Liver (tissue), 9 donors: ENCODE measurements around the gene SMPD3. TPM values are rescaled to one million over a fixed set of nuclear protein-coding genes. Genes with fewer than 3 reads are reported as not detected.

Source experiments
- DNase-seq: peaks from one replicate; pipeline ENCODE4 v3.0.0-alpha.2; 2017; ENCODE audit warnings: low spot score
- H3K27ac ChIP-seq, 2 donors: one replicate each; pipeline ENCODE4 v1.7.0; 2013; ENCODE audit warnings: inconsistent platforms in 2 of 2, low read length in 2 of 2, control low read depth in 1 of 2, low read depth in 1 of 2, mild to moderate bottlenecking in 1 of 2
- H3K27me3 ChIP-seq, 4 donors: one replicate each; pipeline versions ENCODE4 v1.6.1 to v1.7.0; 2013; ENCODE audit warnings: low read length in 3 of 4, inconsistent platforms in 1 of 4, mild to moderate bottlenecking in 1 of 4, moderate library complexity in 1 of 4; ENCODE audit not compliant: control insufficient read depth in 4 of 4, insufficient read depth in 4 of 4
- H3K36me3 ChIP-seq, 4 donors: one replicate each; pipeline versions ENCODE4 v1.6.1 to v1.7.0; 2013; ENCODE audit warnings: low read length in 3 of 4, mild to moderate bottlenecking in 3 of 4, low read depth in 1 of 4, moderate library complexity in 1 of 4; ENCODE audit not compliant: control insufficient read depth in 4 of 4, insufficient read depth in 3 of 4
- H3K4me1 ChIP-seq, 4 donors: one replicate each; pipeline versions ENCODE4 v1.6.1 to v1.7.0; 2013; ENCODE audit warnings: low read length in 3 of 4, mild to moderate bottlenecking in 3 of 4, moderate library complexity in 1 of 4; ENCODE audit not compliant: control insufficient read depth in 4 of 4, insufficient read depth in 4 of 4
- H3K4me3 ChIP-seq, 3 donors: one replicate each; pipeline versions ENCODE4 v1.6.1 to v1.7.0; 2013; ENCODE audit warnings: low read length in 3 of 3, control low read depth in 1 of 3, low read depth in 1 of 3, mild to moderate bottlenecking in 1 of 3
- H3K9ac ChIP-seq, 2 donors: one replicate each; pipeline ENCODE4 v1.7.0; 2013; ENCODE audit warnings: low read length in 2 of 2, mild to moderate bottlenecking in 2 of 2, moderate library complexity in 2 of 2, control low read depth in 1 of 2, low read depth in 1 of 2
- H3K9me3 ChIP-seq, 4 donors: one replicate each; pipeline versions ENCODE4 v1.6.1 to v1.7.0; 2013; ENCODE audit warnings: low read length in 3 of 4; ENCODE audit not compliant: control insufficient read depth in 4 of 4
- EGR1 ChIP-seq, 2 donors: IDR thresholded peaks; 2 replicates each; pipeline ENCODE4 v1.6.1; 2016 to 2018; ENCODE audit warnings: antibody characterized with exemption in 2 of 2, low read depth in 2 of 2
- FOXA2 ChIP-seq: IDR thresholded peaks from 2 replicates; pipeline ENCODE4 v1.6.1; 2016; ENCODE audit warnings: antibody characterized with exemption
- GABPA ChIP-seq, 2 donors: IDR thresholded peaks in 1 of 2; conservative IDR thresholded peaks in 1 of 2; 2 replicates each; pipeline ENCODE4 v1.6.1; 2016; ENCODE audit warnings: antibody characterized with exemption in 2 of 2, mild to moderate bottlenecking in 1 of 2, moderate library complexity in 1 of 2
- HNF4A ChIP-seq, 2 donors: conservative IDR thresholded peaks; 2 replicates each; pipeline ENCODE4 v1.6.1; 2016; ENCODE audit warnings: antibody characterized with exemption in 2 of 2, mild to moderate bottlenecking in 2 of 2
- HNF4G ChIP-seq: IDR thresholded peaks from 2 replicates; pipeline ENCODE4 v1.6.1; 2016; ENCODE audit warnings: antibody characterized with exemption
- JUND ChIP-seq, 2 donors: IDR thresholded peaks; 2 replicates each; pipeline ENCODE4 v1.6.1; 2016; ENCODE audit warnings: antibody characterized with exemption in 2 of 2
- NR2F2 ChIP-seq: IDR thresholded peaks from 2 replicates; pipeline ENCODE4 v1.6.1; 2016; ENCODE audit warnings: antibody characterized with exemption
- RAD21 ChIP-seq, 2 donors: IDR thresholded peaks; 2 replicates each; pipeline ENCODE4 v1.6.1; 2016; ENCODE audit warnings: antibody characterized with exemption in 2 of 2, mild to moderate bottlenecking in 2 of 2
- RXRA ChIP-seq, 2 donors: IDR thresholded peaks; 2 replicates each; pipeline ENCODE4 v1.6.1; 2017 to 2018; ENCODE audit warnings: antibody characterized with exemption in 2 of 2, mild to moderate bottlenecking in 1 of 2
- SP1 ChIP-seq: IDR thresholded peaks from 2 replicates; pipeline ENCODE4 v1.6.1; 2018; ENCODE audit warnings: antibody characterized with exemption, mild to moderate bottlenecking
- TAF1 ChIP-seq: conservative IDR thresholded peaks from 2 replicates; pipeline ENCODE4 v1.6.1; 2016; ENCODE audit warnings: antibody characterized with exemption, mild to moderate bottlenecking
- YY1 ChIP-seq: IDR thresholded peaks from 2 replicates; pipeline ENCODE4 v1.6.1; 2016; ENCODE audit warnings: antibody characterized with exemption, mild to moderate bottlenecking
- WGBS: extraction: QIAGEN DNeasy Blood & Tissue Kit; methylation state at CpG from one replicate; pipeline ENCODE4 v1.1.7; 2013; 5-methylcytosine and 5-hydroxymethylcytosine counted together
- polyA plus RNA-seq, 2 donors: library from polyadenylated mRNA; stranded (reverse) in 1 of 2; unstranded in 1 of 2; fragments of 200-250 nt in 1 of 2; fragments of >200 nt in 1 of 2; fragmentation: Nextera tagmentation in 1 of 2; extraction: Ambion mirVana in 1 of 2; gene quantifications; one replicate each; pipeline versions ENCODE4 v1.2.1 to v1.2.3, GENCODE V29; 2013 to 2015
- total RNA-seq, 2 donors: library from RNA; depleted of rRNA; stranded (reverse); fragments of >200 nt; gene quantifications; one replicate each; pipeline ENCODE4 v1.2.3, GENCODE V29; 2014
- TF ChIP-seq, protein P1 (sequence below): IDR thresholded peaks from 2 replicates; pipeline ENCODE4 v1.6.1; 2016; ENCODE audit warnings: antibody characterized with exemption, mild to moderate bottlenecking
- TF ChIP-seq, protein P2 (sequence below): IDR thresholded peaks from 2 replicates; pipeline ENCODE4 v1.6.1; 2016; ENCODE audit warnings: antibody characterized with exemption
- TF ChIP-seq, protein P3 (sequence below): IDR thresholded peaks from 2 replicates; pipeline ENCODE4 v1.6.1; 2016; ENCODE audit warnings: antibody characterized with exemption
- TF ChIP-seq, protein P4 (sequence below): fragments of 150-350 bp; IDR thresholded peaks from 2 replicates; pipeline ENCODE4 v1.5.1; 2017; ENCODE audit warnings: improper control_type of control experiment, low read depth, low read length; ENCODE audit not compliant: missing input control
- TF ChIP-seq, protein P5 (sequence below): IDR thresholded peaks from 2 replicates; pipeline ENCODE4 v1.6.1; 2016; ENCODE audit warnings: antibody characterized with exemption
- donor health status: healthy.
- donor health status: healthy.
- donor health status: healthy.
- donor health status: healthy.
- donor health status: healthy.

Gene SMPD3
- total and polyA plus RNA-seq, 4 donors: 0.33 to 10.6 (median 2.7) TPM

DNA sequence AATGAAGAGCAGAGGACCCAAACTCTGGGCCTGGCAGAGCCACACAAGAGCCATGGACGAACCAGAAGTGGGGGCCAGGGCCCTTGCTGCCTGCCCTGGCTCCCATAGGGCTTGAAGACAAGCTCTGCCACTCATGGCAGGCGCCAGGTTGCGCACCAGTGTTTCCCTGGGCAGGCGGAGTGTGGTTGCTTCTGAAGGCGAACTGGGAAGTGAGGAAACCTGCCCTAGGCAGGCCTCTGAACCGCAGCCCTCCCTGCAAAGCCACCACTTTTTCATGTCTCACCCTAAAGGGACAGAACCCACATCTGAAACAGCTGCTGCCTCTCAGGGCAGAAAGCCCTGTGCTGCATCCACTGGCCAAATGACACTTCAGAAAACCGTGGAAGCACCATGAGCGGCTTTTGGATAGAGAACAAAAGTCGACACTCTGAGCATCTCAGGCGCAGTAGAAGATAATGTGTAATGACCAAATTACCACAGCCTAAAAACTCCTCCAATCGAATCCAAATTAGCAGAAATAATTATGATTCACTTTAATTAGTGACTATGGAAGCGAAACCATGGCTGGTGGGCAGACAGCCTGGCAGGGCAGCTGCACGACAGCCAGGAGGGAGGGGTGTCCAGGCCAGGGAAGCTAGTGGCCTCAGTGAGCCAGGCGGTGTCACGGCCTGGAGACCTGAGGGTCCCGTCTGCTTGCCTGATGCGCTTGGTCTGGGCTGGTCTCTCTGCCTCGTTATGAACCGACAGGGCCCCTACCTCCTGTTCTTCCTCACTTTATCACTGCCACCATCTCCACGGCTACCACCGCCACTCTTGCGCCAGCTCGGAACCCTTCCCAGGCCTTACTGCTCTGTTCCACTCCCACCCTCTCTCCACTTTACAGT, 78.4 kb downstream of the SMPD3 start (continued):
- TF ChIP-seq, protein P1, sequence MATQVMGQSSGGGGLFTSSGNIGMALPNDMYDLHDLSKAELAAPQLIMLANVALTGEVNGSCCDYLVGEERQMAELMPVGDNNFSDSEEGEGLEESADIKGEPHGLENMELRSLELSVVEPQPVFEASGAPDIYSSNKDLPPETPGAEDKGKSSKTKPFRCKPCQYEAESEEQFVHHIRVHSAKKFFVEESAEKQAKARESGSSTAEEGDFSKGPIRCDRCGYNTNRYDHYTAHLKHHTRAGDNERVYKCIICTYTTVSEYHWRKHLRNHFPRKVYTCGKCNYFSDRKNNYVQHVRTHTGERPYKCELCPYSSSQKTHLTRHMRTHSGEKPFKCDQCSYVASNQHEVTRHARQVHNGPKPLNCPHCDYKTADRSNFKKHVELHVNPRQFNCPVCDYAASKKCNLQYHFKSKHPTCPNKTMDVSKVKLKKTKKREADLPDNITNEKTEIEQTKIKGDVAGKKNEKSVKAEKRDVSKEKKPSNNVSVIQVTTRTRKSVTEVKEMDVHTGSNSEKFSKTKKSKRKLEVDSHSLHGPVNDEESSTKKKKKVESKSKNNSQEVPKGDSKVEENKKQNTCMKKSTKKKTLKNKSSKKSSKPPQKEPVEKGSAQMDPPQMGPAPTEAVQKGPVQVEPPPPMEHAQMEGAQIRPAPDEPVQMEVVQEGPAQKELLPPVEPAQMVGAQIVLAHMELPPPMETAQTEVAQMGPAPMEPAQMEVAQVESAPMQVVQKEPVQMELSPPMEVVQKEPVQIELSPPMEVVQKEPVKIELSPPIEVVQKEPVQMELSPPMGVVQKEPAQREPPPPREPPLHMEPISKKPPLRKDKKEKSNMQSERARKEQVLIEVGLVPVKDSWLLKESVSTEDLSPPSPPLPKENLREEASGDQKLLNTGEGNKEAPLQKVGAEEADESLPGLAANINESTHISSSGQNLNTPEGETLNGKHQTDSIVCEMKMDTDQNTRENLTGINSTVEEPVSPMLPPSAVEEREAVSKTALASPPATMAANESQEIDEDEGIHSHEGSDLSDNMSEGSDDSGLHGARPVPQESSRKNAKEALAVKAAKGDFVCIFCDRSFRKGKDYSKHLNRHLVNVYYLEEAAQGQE: no peak
- TF ChIP-seq RAD21 (IDR thresholded peaks at IDR 0.05) (no peak), EGR1 (IDR thresholded peaks at IDR 0.05; ENCODE audit: low read depth in 2 of 2) (no peak), SP1 (no peak), FOXA2 (no peak), TAF1 (no peak), RXRA (IDR thresholded peaks at IDR 0.05) (no peak)
- TF ChIP-seq, protein P2, sequence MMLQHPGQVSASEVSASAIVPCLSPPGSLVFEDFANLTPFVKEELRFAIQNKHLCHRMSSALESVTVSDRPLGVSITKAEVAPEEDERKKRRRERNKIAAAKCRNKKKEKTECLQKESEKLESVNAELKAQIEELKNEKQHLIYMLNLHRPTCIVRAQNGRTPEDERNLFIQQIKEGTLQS: no peak

DNA sequence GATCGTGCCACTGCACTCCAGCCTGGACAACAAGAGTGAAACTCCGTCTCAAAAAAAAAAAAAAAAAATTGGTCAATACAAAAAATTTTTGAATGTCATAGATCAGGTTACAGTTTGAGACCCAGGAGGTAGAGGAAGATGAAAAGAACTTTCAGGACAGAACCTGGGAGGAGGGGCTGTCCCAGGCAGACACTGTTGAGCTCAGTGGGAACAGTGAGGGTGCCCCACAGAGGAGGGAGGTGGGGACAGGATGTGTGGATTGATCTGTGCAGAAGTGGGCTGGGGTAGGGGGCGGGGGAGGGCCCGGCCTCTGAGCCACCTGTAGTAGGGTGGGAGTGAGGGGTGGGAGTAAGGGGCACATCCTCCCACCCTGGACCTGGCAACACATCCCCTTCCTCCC, 79.1 kb downstream of the SMPD3 start:
- no peaks in the 10 kb centered on the region for H3K9me3 ChIP-seq
- no peak overlapping the region for H3K9ac ChIP-seq
- 89% methylated on average over 4 of the region's 4 CpGs for WGBS
- TF ChIP-seq RAD21 (IDR thresholded peaks at IDR 0.05) (no peak), FOXA2 (no peak), EGR1 (IDR thresholded peaks at IDR 0.05; ENCODE audit: low read depth in 2 of 2) (no peak), SP1 (no peak), GABPA (IDR thresholded peaks at IDR 0.05 in 1 of 2, conservative IDR thresholded peaks at IDR 0.05 in 1 of 2) (no peak), NR2F2 (no peak)
- TF ChIP-seq, protein P3, sequence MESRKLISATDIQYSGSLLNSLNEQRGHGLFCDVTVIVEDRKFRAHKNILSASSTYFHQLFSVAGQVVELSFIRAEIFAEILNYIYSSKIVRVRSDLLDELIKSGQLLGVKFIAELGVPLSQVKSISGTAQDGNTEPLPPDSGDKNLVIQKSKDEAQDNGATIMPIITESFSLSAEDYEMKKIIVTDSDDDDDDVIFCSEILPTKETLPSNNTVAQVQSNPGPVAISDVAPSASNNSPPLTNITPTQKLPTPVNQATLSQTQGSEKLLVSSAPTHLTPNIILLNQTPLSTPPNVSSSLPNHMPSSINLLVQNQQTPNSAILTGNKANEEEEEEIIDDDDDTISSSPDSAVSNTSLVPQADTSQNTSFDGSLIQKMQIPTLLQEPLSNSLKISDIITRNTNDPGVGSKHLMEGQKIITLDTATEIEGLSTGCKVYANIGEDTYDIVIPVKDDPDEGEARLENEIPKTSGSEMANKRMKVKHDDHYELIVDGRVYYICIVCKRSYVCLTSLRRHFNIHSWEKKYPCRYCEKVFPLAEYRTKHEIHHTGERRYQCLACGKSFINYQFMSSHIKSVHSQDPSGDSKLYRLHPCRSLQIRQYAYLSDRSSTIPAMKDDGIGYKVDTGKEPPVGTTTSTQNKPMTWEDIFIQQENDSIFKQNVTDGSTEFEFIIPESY: no peak
- H3K4me1 ChIP-seq: peaks cover 0 to 6% (median 4%) of the 10 kb centered on the region in 4 donors
- no peaks in the 10 kb centered on the region for H3K36me3 ChIP-seq
- no peak overlapping the region for H3K27ac ChIP-seq
- no peaks in the 10 kb centered on the region for H3K27me3 ChIP-seq
- no peak overlapping the region for H3K4me3 ChIP-seq
- DNase-seq: no peak

DNA sequence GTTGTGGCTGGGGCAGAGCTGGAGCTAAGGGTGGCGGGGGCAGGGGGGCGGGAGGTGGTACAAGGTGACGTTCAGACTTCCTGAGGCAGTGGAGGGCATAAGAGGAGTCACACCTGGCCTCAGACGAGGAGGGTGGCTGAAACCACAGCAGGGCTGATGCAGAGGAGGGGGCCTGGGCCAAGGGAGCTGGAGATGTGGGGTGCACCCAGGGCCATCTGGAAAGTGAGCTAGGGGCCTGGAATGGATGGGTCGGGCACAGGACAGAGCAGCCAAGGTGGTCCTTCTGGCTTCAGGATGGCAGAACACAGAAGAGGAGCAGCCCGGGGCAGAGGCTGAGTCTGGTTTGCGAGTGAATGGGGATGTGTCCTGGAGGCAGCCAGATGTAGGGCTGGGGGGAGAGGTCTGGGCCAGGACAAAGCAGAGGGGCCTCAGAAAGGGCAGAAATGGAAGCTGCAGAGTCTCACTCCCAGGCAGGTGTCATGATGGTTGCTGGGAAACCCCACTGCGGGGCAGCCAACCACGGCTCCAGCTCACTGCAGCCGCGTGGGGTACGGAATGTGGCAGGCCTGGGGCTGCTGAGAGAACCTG, 79.9 kb downstream of the SMPD3 start:
- H3K27ac ChIP-seq: no peak overlapping the region
- no peak overlapping the region for H3K4me3 ChIP-seq
- H3K27me3 ChIP-seq: no peaks in the 10 kb centered on the region
- no peak overlapping the region for H3K9ac ChIP-seq
- H3K9me3 ChIP-seq: no peaks in the 10 kb centered on the region
- H3K36me3 ChIP-seq: no peaks in the 10 kb centered on the region
- WGBS: 87% methylated on average over 12 of the region's 12 CpGs
- no peak for DNase-seq
- peaks cover 0 to 6% (median 4%) of the 10 kb centered on the region in 4 donors for H3K4me1 ChIP-seq
- TF ChIP-seq, protein P4, sequence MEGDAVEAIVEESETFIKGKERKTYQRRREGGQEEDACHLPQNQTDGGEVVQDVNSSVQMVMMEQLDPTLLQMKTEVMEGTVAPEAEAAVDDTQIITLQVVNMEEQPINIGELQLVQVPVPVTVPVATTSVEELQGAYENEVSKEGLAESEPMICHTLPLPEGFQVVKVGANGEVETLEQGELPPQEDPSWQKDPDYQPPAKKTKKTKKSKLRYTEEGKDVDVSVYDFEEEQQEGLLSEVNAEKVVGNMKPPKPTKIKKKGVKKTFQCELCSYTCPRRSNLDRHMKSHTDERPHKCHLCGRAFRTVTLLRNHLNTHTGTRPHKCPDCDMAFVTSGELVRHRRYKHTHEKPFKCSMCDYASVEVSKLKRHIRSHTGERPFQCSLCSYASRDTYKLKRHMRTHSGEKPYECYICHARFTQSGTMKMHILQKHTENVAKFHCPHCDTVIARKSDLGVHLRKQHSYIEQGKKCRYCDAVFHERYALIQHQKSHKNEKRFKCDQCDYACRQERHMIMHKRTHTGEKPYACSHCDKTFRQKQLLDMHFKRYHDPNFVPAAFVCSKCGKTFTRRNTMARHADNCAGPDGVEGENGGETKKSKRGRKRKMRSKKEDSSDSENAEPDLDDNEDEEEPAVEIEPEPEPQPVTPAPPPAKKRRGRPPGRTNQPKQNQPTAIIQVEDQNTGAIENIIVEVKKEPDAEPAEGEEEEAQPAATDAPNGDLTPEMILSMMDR: no peak
- TF ChIP-seq RAD21 (IDR thresholded peaks at IDR 0.05): no peak
- TF ChIP-seq SP1: no peak
- TF ChIP-seq HNF4G: no peak
- TF ChIP-seq RXRA (IDR thresholded peaks at IDR 0.05): no peak
- no peak for TF ChIP-seq NR2F2
- no peak for TF ChIP-seq TAF1
- TF ChIP-seq EGR1 (IDR thresholded peaks at IDR 0.05; ENCODE audit: low read depth in 2 of 2): no peak
- TF ChIP-seq GABPA (IDR thresholded peaks at IDR 0.05 in 1 of 2, conservative IDR thresholded peaks at IDR 0.05 in 1 of 2): no peak
- TF ChIP-seq FOXA2: no peak
- no peak for TF ChIP-seq HNF4A (conservative IDR thresholded peaks at IDR 0.05)
- TF ChIP-seq, protein P2: no peak
- TF ChIP-seq, protein P3: no peak
- no peak for TF ChIP-seq JUND (IDR thresholded peaks at IDR 0.05)
- TF ChIP-seq YY1: no peak
- TF ChIP-seq, protein P5, sequence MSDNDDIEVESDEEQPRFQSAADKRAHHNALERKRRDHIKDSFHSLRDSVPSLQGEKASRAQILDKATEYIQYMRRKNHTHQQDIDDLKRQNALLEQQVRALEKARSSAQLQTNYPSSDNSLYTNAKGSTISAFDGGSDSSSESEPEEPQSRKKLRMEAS: no peak
